Activated CD4-positive, alpha-beta T cell treated with anti-CD3 and anti-CD28 coated beads for 1 hour (primary cell): ENCODE results near the gene CNTNAP5.

Experiments
- DNase-seq: peaks from one replicate; pipeline ENCODE4 v3.0.0-alpha.2; 2020

The CNTNAP5 gene

DNA sequence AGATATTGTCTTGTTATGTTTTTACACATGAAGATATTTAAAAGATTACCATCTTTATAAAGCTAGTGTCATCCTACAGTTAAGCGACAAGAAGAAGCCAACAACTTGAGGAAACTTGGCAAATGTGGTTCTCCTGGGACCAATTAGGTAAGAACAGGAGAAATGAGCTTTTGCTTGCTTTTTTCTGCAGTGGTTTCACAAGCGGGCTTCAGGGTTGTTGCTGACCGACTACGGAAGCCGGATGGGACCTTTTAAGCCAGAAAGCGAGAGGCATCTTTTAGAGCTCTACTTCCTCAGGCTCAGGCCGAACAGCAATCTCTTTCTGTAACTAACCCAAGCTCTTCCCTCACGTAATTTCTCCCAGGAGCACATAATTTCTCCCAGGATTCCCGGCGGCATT is 256.5 kb downstream of the CNTNAP5 start:
- DNase-seq, result no peak

DNA sequence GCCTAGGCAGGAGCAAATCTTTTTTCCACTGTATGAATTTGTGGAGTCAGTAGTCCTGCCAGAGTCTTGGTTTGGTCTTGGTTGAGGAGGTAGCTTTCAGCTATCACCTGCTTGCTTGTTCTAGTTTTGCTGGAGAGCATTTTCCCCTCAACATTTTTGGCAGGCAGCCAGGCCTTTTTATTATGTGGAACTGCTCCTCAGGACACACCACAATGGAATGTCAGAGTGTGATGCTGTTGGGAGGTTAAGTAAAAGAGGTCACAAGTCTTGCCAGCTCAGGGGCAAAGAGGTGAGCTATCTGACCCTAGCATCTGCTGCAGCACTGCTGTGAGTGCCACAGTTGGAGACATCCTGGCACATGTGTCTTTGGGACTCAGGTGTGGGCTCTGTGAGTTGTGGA is 258.0 kb downstream of the CNTNAP5 start:
- no peak for DNase-seq

DNA sequence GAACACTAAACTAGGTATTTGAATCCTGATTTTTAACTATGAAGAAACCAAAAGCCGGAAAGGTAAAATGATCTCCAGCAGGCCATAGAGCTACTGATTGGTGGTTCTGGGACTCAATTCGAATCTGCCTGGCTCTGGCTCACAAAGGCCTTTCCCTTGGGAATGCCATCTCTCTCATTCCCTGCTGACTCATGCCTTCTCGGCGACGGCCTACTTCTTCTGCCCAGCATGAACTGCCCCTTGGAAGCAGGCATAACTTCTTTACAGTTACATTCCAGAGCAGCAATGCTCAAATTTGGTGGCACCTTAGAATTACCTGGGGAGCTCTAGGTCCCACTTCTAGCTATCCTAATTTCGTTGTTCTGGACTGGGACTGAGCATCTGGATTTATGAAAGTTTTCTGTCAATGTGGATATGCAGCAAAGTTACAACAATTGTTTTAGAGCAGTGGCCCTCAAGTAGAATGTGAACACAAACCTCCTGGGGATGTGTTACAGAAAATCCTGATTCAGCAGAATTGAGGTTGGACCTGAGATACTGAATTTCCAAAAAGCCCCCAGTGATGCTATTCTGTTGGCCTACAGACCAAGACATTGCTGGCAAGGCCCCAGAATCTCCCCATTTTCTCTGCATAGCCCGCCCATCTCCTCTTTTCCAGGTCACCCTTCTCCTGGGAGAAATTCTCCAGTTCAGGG is 261.1 kb downstream of the CNTNAP5 start:
- no peak for DNase-seq

DNA sequence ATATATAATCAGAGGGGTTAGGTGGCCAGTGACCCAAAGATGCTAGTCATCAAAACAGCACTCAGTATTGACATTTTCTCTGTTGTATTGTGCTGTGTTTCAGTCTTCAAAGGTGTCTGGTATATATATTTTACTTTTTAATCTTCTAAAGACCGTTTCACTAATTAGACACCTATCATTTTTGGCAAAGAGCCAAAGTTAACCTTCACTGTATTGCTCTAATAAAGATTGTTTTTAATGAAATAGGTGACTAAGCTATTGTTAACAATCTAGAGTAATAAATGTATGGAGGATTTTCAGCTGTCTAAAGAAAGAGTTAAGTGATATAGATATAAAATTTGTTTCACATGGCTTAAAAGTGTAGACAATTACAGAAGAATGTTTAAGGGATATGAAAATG is 264.0 kb downstream of the CNTNAP5 start:
- DNase-seq, result no peak

DNA sequence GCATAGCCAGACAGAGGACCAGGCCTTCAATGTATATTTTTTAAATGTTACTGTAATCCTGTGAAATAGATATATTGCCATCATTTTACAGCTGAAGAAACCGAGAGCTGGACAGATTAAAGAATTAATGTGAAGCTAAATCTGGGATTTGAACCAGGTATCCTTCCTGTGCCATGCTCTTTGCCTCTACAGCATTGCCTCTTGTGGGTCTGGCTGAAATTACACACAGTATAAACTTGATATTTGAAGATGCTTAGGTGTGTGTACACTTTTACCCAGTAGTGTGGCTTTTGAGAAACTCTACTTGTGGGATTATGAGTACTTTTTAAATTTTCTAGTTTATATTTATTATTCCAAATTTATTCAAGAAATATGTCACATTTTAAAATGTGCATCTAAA is 264.5 kb downstream of the CNTNAP5 start:
- no peak for DNase-seq

DNA sequence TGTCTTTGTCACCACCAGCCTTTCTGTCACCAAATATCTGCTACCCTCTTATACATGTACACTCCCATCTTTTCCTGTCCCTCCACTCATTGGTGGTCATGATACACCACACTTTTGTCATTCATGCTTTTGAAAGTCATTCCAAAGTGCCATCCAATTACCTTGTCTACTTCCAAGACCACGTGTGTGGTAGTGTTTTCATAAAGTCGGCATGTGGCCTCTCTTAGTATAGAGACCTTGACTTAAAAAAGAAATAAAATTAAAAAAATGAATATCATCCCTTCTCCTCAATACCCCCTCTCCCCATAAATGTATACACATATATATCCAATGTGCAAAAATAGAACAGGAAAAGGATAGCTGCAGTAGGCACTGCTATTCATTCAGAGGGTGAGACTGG is 271.4 kb downstream of the CNTNAP5 start:
- no peak for DNase-seq

DNA sequence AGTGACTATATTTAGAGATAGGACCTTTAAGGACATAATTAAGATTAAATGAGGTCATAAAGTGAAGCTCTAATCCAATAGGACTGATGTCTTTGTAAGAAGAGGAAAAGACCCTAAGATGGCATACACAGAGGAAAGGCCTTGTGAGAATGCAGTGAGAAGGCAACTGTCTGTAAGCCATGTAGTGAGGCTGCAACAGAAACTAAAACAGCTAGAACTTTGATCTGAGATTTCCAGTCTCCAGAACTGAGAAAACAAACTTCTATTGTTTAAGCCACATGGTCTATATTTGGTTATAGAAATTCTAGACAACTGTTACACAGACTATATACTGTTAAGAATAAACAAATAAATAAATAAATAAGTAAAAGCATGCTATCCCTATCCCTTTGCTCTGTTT is 276.8 kb downstream of the CNTNAP5 start:
- no peak for DNase-seq

DNA sequence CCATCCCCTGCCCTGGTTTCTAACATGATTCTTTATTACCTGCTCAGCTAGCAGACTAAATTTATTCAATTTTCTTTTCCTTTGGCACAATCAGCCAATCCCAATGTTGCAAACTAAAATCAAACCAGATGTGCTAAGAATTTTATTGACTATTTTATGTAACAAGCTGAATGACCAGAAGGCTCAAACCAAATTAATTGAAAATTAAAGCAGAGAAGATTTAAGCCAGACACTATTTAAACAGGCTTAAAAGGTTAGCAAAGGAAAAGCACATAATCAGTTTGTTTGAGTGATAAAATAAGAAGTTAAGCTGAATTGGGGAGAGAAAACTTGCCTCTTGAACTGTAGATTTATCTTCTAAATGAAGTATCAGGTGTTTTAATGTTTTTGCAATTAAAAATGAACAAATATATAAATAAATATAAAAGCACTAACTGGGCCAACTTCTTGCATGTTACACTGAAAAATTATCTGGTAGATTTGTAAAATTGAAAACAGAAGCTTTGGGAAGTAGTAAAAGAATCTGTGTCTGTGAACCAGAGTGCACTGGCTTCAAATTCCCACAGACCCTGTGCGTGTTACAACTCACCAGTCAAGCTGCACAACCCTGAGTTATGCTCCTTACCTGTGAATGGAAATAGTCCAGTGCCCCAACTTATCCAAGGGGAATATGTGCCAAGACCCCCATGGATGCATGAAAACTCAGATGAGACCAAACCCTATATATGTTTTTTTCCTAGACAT is 283.4 kb downstream of the CNTNAP5 start:
- no peak for DNase-seq

DNA sequence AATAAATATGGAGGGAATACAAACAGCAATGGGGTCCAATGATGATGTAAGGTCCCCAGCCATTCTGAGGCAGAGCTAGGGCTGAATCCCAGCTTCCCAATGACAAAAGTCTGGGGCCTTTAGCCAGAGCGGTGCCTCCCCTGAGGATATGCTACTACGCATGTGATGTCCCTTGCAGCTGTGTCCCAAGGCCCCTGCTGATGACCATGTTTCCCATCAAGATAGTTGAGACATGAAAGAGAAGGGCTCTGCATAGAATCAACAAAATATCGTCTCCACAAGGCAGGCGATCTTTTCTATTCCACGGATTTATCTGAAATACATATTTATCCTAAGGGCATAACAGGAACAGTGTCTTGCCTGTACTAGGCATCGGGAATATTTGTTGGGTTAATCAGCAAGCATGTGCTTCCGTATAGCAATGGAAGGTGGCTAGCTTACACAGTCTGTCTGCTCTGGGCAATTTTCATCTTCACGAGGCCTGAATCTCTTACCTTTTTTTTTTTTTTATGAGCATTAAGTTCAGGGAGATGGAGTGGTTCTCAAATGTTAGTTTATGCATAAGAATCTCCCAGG is 284.6 kb downstream of the CNTNAP5 start:
- DNase-seq, result no peak

DNA sequence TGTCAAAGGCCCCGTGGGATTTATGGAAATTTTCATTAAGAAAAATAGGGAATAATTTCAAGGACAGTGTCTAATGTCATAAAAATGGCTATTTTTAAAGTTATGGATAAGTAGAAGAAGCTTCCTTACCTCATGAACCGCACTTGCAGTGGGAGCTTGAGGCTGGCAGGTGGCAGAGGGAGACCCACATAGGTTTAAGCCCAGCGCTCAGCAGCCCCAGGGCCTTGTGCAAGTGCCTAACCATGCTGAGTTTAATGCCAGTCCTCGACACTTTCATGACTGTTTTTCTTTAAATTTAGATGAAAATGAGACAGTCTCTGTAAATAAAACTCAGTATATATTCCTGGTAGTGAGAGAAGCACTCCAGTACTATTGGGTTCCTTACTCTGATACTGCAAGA is 285.6 kb downstream of the CNTNAP5 start:
- DNase-seq, result no peak

DNA sequence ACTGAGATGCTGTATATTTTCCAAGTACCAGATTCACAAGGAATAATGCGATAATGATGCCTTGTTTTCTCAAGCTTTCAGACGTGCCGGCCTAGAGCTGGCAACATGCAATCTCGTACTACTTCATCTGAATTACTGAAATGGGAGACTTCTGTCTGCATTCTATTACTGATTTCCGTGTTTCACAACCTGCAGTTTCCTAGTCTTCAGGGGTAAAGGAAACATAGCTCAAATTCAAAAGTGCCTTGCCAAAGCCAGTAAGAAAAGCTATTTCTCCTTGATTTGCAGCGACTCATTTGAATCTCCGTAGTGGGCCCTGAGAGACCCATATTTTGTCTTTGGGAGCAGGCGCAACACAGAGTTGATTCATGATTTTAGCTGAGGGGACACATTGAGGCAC is 289.0 kb downstream of the CNTNAP5 start:
- no peak for DNase-seq

DNA sequence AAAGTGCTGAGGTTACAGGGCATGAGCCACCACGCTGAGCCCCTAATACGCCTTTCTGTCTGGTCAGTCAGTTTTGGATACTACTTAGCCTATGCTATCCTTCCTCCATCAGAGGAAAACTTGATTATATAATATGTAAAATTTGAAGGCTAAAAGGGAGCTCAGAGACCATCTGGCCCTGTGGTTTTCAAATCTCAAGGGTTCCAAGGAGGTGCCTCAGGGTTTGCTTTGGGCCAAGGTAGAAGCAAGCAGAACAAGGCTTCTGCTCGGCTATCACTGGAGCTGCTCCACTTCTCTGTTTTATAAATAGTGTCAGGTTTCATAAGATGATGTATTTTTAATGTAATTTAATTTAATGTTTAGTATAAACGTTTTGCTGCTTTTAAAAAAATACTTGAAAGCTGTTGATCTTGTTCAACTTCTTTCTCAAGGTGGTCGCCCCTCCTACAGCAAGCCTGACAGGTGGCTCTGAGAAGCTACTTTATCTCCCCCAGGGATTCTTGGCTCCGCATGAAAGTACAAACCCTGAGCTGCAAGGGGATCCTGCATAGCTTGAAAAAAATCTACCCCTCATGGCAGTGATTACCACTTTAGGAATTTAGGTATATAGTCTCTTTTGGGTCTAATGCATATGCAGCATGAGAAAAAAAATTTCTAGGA is 290.3 kb downstream of the CNTNAP5 start:
- no peak for DNase-seq

DNA sequence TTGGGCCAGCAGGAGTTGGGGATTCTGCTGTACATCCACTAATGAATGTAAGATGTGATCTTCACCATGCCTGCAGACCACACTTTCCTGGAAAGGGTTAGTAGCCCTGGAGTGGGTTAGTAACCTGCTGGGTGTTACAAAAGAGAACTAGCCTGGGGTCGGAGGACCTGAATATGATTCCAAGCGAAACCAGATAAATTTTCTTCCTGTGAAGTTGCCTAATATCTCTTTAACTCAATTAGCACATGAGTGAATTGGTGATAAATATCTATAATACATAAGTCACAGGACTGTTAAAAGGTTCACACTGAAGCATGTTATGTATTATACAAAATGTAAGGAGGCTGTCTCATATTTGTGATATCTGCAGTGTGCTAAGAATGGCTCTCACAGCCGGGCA is 291.0 kb downstream of the CNTNAP5 start:
- no peak for DNase-seq

DNA sequence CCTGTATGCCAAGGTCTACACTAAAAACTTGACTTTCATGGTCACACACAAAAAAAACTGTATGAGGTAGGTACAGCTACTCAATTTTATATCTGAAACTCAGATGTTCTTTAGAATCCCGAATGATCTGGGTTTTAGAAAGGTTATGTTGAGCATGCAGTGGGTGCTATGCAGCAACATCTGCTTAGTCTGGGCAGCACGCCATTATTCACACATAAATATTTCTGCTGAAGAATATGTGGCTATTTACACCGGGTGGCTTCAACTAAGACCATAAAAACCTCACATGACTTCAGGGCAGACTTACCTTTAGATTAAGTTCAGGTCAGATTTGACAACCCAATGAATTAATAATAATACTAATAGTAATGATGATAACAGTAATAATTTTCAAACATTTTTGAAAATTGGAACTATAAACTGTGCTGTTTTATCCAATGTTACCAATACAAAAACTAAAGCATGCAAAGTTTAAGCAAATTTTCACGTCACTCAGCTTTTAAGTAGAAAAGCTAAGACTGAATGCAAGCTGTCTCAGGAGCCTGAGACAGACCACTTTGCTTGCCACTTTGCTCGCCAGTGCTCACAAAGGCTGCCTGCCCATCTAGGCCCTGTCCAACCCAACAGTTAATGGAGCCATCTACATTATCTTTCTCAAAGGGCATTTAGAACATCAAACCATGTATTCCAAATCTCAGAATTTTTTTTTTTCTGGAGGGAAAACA is 292.0 kb downstream of the CNTNAP5 start:
- no peak for DNase-seq

DNA sequence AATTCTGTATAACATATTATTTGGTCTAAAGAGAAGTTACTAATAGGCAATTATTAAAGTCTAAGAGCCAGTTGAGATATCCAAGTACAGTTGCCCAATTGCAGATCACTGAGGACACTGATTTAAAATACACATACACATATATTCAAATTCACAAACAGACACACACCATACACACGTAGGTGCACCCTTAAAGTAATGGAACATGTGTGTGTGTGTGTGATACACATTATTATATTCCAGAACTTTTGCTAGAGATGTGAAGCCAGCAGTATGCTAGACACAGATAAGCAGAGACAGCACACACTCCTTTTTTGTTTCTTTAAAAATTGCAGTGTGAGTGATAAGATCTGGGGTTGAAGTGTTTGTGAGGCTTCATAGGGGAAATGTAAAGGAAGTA is 292.5 kb downstream of the CNTNAP5 start:
- no peak for DNase-seq

DNA sequence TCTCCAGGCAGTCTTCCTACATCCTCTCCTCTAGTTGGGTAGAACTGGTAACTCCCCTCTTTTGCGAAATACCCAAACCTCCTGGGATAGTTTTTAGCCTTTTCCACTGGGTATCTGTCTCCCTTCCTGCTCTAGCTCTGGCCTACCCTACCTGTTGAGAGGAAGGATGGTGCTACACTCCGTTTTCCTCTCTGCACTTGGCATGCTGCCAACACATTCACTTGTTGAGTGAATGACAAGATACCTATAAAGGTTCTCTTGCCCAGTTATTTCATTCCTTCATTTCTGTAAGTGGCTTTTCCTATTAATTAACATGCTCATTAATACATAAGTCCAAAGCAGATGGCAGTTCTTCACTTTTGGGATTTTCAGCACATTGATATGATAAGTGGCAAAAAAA is 293.8 kb downstream of the CNTNAP5 start:
- DNase-seq, result no peak

DNA sequence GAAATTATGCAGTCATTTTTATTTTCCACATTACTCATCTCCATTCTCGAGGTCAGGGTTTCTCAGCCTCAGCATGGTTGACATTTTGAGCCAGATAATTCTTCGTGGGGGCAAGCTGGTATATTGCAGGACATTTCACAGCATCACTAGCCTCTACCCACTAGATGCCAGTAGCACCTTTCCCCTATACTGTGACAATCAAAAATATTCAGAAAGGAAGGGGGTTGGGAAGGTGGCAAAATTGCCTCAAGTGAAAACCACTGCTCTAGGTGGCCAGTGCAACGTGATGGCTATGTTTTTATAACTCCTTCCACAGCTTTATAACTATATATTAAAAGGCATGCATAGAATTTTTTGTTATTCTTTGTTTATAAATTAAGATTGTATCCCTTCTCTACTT is 294.5 kb downstream of the CNTNAP5 start:
- DNase-seq, result no peak

DNA sequence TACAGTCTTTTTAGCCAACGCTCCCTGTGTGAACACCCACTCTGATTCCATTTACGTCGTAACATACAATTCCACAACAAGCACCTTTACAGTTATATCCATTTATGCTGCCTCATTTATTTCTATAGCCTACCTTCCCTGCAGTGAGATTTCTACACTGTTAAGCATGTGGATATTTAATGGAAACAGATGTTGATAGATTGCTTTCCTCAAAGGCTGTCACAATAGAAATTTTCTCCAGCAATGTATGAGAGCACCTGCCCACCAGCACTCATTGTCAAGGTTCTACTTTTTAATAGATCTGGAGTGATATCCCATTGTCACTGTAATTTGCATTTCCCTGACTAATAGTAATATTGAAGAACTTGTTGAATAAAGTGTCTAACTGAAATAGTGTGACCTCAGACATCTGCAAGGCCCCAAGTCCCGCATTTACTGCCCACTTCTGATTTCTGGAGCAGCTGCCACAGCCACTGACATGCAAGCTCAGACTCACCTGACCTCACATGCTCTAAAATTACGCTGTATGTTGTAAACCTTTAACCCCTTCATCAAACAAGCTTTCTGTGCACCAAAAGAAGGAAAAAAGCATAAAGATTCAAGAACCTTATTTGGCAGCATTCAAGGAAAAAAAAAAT is 295.1 kb downstream of the CNTNAP5 start:
- no peak for DNase-seq

DNA sequence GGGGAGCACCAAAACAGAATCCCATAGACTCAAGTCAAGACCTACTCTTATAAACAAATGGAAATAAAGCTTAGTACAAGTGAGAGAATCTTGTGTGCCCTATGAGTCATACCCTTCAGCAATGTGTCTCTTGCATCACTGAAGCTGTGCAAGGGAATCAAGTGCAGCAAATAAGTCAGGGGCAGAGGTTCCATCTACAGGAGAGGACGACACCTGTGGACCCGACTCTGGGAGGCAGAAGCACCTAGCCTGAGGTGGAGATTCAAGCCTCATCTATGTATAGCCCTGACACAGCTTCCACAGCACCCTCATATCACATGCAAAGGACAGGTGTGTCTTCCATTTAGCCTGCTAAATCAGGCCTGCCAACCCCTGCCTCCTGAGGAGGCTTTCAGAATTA is 298.2 kb downstream of the CNTNAP5 start:
- no peak for DNase-seq

DNA sequence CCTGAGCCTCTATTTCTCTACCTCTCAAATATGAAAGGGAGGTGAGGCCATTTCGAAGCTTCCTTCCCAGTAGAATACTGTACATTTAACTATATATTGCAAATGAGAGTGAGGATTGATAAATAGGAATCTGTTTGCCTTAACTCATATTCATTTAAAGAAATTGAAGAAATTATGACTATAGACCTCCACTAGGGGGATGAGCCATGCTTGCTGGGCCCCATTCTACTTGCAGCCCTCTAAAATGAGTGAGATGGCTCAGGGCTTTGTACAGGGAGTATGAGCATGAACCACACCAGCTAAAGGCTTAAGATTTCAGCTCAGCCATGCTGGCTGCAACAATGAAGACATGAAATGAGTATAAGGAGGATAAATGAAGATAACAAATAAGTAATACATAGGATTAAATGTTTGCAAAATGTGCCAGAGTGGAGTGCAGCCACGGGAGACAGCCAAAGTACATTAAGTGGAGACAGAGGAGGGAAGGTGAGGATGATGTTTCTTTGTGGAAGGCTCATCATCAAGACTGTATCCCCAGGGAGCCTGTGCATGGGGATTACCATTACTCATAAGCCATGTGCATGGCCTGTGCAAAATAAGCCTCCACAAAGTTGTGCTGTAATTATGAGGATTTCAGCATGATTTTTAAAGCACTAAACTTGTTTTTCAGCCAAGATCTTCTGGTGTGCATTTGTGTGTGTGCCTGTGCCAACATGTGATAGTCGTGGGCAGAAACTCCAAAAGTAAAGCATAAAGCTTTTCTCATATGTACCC is 300.8 kb downstream of the CNTNAP5 start:
- DNase-seq, result no peak

DNA sequence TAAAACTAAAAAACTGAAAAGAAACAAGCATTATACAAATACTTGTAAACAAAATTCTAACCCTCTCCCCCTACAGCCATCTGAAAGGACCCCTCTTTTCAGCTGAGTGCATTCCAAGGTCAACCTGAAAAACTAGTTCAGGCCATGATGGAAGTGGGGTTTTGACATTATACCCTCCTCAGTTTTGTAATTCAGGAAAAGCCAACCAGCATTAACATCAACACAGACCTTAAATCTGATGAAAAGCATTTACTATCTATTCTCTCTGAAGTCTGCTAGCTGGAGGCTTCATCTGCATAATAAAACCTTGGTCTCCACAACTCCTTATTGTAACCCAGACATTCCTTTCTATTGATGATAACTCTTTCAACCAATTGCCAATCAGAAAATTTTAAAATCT is 302.2 kb downstream of the CNTNAP5 start:
- DNase-seq, result no peak

DNA sequence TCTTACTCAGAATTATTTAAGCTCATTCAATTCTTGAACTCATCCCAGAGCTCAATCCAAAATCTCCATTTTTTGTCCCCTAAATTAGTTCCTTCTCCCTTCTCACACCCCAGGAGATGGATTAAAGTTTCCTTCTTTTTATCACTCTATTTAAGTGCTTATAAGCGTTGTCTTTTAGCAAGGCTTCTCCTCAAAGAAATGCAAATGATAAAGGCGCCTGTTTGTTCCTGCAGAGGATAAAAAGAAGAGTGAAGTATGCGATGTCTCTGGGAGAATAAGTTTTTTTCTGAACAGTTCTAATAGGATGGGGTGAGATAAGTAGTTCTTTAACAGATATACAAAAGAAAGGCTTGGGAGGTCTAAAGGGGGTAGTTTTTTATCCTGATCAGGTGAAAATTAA is 303.3 kb downstream of the CNTNAP5 start:
- no peak for DNase-seq
